Measurements from ENCODE around the gene ECT2L.

ECT2L gene

DNA sequence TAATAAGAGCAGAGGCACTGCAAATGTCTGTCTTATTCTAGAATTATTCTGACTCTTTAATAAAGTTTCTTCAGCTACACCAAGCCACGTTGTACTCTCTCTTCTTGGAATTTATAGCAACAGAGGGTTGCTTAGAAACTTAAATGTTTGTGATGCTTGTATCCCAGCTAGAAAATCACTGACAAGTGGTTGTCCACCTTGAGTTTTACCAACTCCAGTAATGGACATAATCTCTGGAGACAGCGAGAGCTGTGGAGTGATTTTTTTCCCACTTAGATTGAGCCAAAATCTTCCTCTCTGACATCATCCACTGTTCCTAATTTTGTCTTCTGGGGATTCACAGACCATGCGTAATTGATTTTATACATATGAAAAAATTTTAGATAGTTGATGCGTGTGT lies 8.0 kb downstream of the ECT2L start:
- Histone ChIP-seq H3K9ac (ENCODE audit: low read length) (no peak overlapping the region), H3K79me2 (ENCODE audit: low read length) (no peaks in the 10 kb centered on the region), H3K4me1 (ENCODE audit: low read length) (peaks cover 9% of the 10 kb centered on the region), H3K27ac (ENCODE audit: low read length) (no peak overlapping the region), H3K4me3 (ENCODE audit: low read length) (no peak overlapping the region), H3K4me2 (ENCODE audit: low read length) (no peak overlapping the region), H4K20me1 (ENCODE audit: insufficient read depth, low read length) (no peaks in the 10 kb centered on the region), H2AFZ (ENCODE audit: low read depth, low read length) (no peak overlapping the region), H3K27me3 (ENCODE audit: low read depth, low read length) (peaks cover 12% of the 10 kb centered on the region), H3K9me3 (ENCODE audit: insufficient read depth, low read length) (no peaks in the 10 kb centered on the region), H3K36me3 (replicated peaks; ENCODE audit: low read depth, low read length) (no peaks in the 10 kb centered on the region)
- TF ChIP-seq EZH2phosphoT487 (IDR thresholded peaks at IDR 0.05; ENCODE audit: low read depth), result no peak
- TF ChIP-seq, protein P1, sequence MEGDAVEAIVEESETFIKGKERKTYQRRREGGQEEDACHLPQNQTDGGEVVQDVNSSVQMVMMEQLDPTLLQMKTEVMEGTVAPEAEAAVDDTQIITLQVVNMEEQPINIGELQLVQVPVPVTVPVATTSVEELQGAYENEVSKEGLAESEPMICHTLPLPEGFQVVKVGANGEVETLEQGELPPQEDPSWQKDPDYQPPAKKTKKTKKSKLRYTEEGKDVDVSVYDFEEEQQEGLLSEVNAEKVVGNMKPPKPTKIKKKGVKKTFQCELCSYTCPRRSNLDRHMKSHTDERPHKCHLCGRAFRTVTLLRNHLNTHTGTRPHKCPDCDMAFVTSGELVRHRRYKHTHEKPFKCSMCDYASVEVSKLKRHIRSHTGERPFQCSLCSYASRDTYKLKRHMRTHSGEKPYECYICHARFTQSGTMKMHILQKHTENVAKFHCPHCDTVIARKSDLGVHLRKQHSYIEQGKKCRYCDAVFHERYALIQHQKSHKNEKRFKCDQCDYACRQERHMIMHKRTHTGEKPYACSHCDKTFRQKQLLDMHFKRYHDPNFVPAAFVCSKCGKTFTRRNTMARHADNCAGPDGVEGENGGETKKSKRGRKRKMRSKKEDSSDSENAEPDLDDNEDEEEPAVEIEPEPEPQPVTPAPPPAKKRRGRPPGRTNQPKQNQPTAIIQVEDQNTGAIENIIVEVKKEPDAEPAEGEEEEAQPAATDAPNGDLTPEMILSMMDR (IDR thresholded peaks at IDR 0.05; ENCODE audit: low read depth, low read length), result no peak

DNA sequence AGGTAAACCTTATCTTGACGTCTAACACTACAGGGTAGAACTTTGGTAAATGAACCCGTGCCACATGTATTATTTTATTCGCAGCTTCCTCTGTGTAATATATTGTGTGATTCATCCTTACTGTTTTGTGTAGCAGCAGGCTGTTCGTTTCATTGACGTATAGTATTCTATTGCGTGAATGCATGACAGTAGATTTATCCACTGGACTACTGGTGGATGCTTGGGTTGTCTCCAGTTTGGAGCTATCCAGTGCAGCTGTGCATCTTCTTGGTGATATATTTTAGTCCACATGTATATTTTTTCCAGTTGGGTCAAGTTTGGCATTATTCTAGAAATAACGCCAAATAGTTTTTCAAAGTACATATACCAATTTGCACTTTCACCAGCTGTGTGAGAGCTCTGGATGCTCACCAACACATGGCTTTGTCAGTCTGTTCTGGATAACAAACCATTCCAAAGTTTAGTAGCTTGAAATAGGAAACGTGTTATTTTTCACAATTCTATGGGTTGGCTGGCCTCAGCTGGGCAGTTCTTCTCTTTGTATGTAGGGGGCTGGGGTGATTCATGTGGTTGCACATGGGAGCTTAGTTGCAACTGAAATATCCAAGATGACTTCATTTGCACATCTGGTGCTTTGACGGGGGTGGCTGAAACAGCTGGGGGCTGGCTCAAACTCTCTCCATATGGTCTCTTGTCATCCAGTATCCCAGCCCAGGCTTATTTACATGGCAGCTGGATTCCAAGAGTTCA lies 9.3 kb downstream of the ECT2L start:
- H3K9ac ChIP-seq (ENCODE audit: low read length), result no peak overlapping the region
- no peaks in the 10 kb centered on the region for H3K9me3 ChIP-seq (ENCODE audit: insufficient read depth, low read length)
- H3K36me3 ChIP-seq (replicated peaks; ENCODE audit: low read depth, low read length), result no peaks in the 10 kb centered on the region
- H2AFZ ChIP-seq (ENCODE audit: low read depth, low read length), result no peak overlapping the region
- H3K4me2 ChIP-seq (ENCODE audit: low read length), result no peak overlapping the region
- H3K4me1 ChIP-seq (ENCODE audit: low read length), result peaks cover 9% of the 10 kb centered on the region
- TF ChIP-seq, protein P1 (IDR thresholded peaks at IDR 0.05; ENCODE audit: low read depth, low read length), result no peak
- TF ChIP-seq EZH2phosphoT487 (IDR thresholded peaks at IDR 0.05; ENCODE audit: low read depth), result no peak
- H4K20me1 ChIP-seq (ENCODE audit: insufficient read depth, low read length), result no peaks in the 10 kb centered on the region
- H3K79me2 ChIP-seq (ENCODE audit: low read length), result no peaks in the 10 kb centered on the region
- H3K27ac ChIP-seq (ENCODE audit: low read length), result no peak overlapping the region
- H3K4me3 ChIP-seq (ENCODE audit: low read length), result no peak overlapping the region
- peaks cover 12% of the 10 kb centered on the region for H3K27me3 ChIP-seq (ENCODE audit: low read depth, low read length)

DNA sequence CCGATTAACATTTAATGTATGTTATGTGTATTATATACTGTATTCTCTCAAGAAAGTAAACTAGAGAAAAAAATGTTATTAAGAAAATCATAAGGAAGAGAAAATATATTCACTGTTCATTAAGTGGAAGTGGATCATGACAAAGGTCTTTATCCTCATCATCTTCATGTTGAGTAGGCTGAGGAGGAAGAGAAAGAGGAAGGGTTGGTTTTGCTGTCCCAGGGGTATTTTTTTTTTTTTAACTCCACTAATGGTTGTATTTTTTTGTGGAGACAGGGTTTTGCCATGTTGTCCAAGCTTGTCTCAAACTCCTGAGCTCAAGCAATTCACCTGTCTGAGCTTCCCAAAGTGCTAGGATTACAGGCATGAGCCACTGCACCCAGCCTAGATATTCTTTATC lies 11.0 kb downstream of the ECT2L start:
- H3K27me3 ChIP-seq (ENCODE audit: low read depth, low read length), result peaks cover 12% of the 10 kb centered on the region
- no peak overlapping the region for H3K4me3 ChIP-seq (ENCODE audit: low read length)
- H4K20me1 ChIP-seq (ENCODE audit: insufficient read depth, low read length), result no peaks in the 10 kb centered on the region
- TF ChIP-seq, protein P1 (IDR thresholded peaks at IDR 0.05; ENCODE audit: low read depth, low read length), result no peak
- no peak for TF ChIP-seq EZH2phosphoT487 (IDR thresholded peaks at IDR 0.05; ENCODE audit: low read depth)
- no peak overlapping the region; the same call in none of the 2 replicates for H3K4me2 ChIP-seq (ENCODE audit: low read length)
- H3K27ac ChIP-seq (ENCODE audit: low read length), result no peak overlapping the region
- H3K4me1 ChIP-seq (ENCODE audit: low read length), result peaks cover 9% of the 10 kb centered on the region
- H3K79me2 ChIP-seq (ENCODE audit: low read length), result no peaks in the 10 kb centered on the region
- H3K9ac ChIP-seq (ENCODE audit: low read length), result no peak overlapping the region
- no peaks in the 10 kb centered on the region for H3K36me3 ChIP-seq (replicated peaks; ENCODE audit: low read depth, low read length)
- H3K9me3 ChIP-seq (ENCODE audit: insufficient read depth, low read length), result no peaks in the 10 kb centered on the region
- H2AFZ ChIP-seq (ENCODE audit: low read depth, low read length), result no peak overlapping the region

DNA sequence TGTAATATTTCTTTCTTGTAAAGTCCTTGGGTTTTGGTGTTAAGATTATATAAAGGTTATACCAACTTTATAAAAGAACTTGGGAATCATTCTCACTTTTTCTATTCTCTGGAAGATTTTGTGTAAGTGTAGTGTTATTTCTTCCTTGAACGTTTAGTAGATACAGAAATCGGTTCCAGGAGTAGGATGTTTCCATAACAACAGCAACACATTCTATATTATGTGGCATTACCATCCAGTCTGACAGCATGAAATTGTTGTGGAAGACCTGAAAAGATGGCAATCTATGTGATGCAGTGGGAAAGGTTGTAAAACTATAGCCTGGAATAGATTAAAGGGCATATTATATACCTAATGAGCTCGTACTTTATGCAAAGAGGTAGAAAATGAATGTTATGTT lies 13.8 kb downstream of the ECT2L start:
- Histone ChIP-seq H3K27me3 (ENCODE audit: low read depth, low read length) (peaks cover 12% of the 10 kb centered on the region), H2AFZ (ENCODE audit: low read depth, low read length) (no peak overlapping the region), H3K9me3 (ENCODE audit: insufficient read depth, low read length) (no peaks in the 10 kb centered on the region), H3K4me3 (ENCODE audit: low read length) (no peak overlapping the region), H4K20me1 (ENCODE audit: insufficient read depth, low read length) (no peaks in the 10 kb centered on the region), H3K9ac (ENCODE audit: low read length) (no peak overlapping the region), H3K27ac (ENCODE audit: low read length) (no peak overlapping the region), H3K79me2 (ENCODE audit: low read length) (no peaks in the 10 kb centered on the region), H3K4me1 (ENCODE audit: low read length) (peaks cover 9% of the 10 kb centered on the region), H3K36me3 (replicated peaks; ENCODE audit: low read depth, low read length) (no peaks in the 10 kb centered on the region), H3K4me2 (ENCODE audit: low read length) (no peak overlapping the region)
- TF ChIP-seq, protein P1 (IDR thresholded peaks at IDR 0.05; ENCODE audit: low read depth, low read length), result no peak
- TF ChIP-seq EZH2phosphoT487 (IDR thresholded peaks at IDR 0.05; ENCODE audit: low read depth), result no peak

Measured in OCI-LY3 (cell line).